H9 (cell line): ENCODE results near the gene CCL16. TPM values are rescaled to one million over a fixed set of nuclear protein-coding genes. Genes with fewer than 3 reads are reported as not detected.

Experiments
- DNase-seq: peaks from one replicate; pipeline ENCODE4 v3.0.0-alpha.2; 2017
- H2AFZ ChIP-seq: one replicate; pipeline ENCODE4 v1.6.1; 2013; ENCODE audit warnings: mild to moderate bottlenecking, low read length, control low read depth, moderate library complexity
- H2AK5ac ChIP-seq: 2 replicates; pipeline ENCODE4 v1.6.1; 2013; ENCODE audit warnings: low read length, control low read depth, mixed read lengths; ENCODE audit not compliant: insufficient read length
- H2BK120ac ChIP-seq: one replicate; pipeline ENCODE4 v1.6.1; 2013; ENCODE audit warnings: low read depth, mild to moderate bottlenecking, low read length, control low read depth, inconsistent platforms; ENCODE audit not compliant: poor library complexity, severe bottlenecking
- H2BK12ac ChIP-seq: 2 replicates; pipeline ENCODE4 v1.6.1; 2013; ENCODE audit warnings: low read length, control low read depth, mixed read lengths, low read depth; ENCODE audit not compliant: insufficient read length
- H2BK15ac ChIP-seq: 2 replicates; pipeline ENCODE4 v1.6.1; 2013; ENCODE audit warnings: low read depth, low read length, control low read depth
- H2BK20ac ChIP-seq: one replicate; pipeline ENCODE4 v1.6.1; 2013; ENCODE audit warnings: low read depth, mild to moderate bottlenecking, low read length, control low read depth, inconsistent platforms; ENCODE audit not compliant: poor library complexity, severe bottlenecking
- H2BK5ac ChIP-seq: 2 replicates; pipeline ENCODE4 v1.6.1; 2013; ENCODE audit warnings: low read length, control low read depth, mixed read lengths; ENCODE audit not compliant: insufficient read length
- H3K14ac ChIP-seq: 2 replicates; pipeline ENCODE4 v1.6.1; 2013; ENCODE audit warnings: low read length, control low read depth; ENCODE audit not compliant: insufficient read depth
- H3K18ac ChIP-seq: 2 replicates; pipeline ENCODE4 v1.6.1; 2013; ENCODE audit warnings: low read depth, mild to moderate bottlenecking, mixed read lengths, low read length, control low read depth; ENCODE audit not compliant: insufficient read length
- H3K23ac ChIP-seq: 2 replicates; pipeline ENCODE4 v1.6.1; 2013; ENCODE audit warnings: low read length, control low read depth, mixed read lengths, low read depth; ENCODE audit not compliant: insufficient read length
- H3K23me2 ChIP-seq: 2 replicates; pipeline ENCODE4 v1.6.1; 2013; ENCODE audit warnings: low read depth, mild to moderate bottlenecking, mixed read lengths, low read length, control low read depth; ENCODE audit not compliant: insufficient read length, poor library complexity, severe bottlenecking
- H3K27ac ChIP-seq: 2 replicates; pipeline ENCODE4 v1.5.1; 2013; ENCODE audit warnings: low read length, control low read depth, mixed read lengths, low read depth; ENCODE audit not compliant: insufficient read length
- H3K27me3 ChIP-seq: 2 replicates; pipeline ENCODE4 v1.6.1; 2013; ENCODE audit warnings: low read length, control low read depth, inconsistent platforms; ENCODE audit not compliant: insufficient read depth
- H3K4ac ChIP-seq: 2 replicates; pipeline ENCODE4 v1.6.1; 2013; ENCODE audit warnings: low read depth, mild to moderate bottlenecking, control low read depth, inconsistent platforms, low read length, moderate library complexity
- H3K4me1 ChIP-seq: 2 replicates; pipeline ENCODE4 v1.6.1; 2013; ENCODE audit warnings: low read length, control low read depth, inconsistent platforms; ENCODE audit not compliant: insufficient read depth
- H3K4me2 ChIP-seq: 2 replicates; pipeline ENCODE4 v1.6.1; 2013; ENCODE audit warnings: low read length, control low read depth, mixed read lengths; ENCODE audit not compliant: insufficient read length, insufficient read depth
- H3K56ac ChIP-seq: 2 replicates; pipeline ENCODE4 v1.6.1; 2013; ENCODE audit warnings: low read depth, mild to moderate bottlenecking, mixed read lengths, low read length, control low read depth; ENCODE audit not compliant: insufficient read length
- H3K79me1 ChIP-seq: 2 replicates; pipeline ENCODE4 v1.6.1; 2013; ENCODE audit warnings: low read depth, mild to moderate bottlenecking, moderate library complexity, low read length, control low read depth, inconsistent platforms; ENCODE audit not compliant: insufficient read depth, poor library complexity, severe bottlenecking
- H3K79me2 ChIP-seq: 2 replicates; pipeline ENCODE4 v1.6.1; 2013; ENCODE audit warnings: low read length, control low read depth, inconsistent platforms; ENCODE audit not compliant: insufficient read depth
- H3K9ac ChIP-seq: 2 replicates; pipeline ENCODE4 v1.6.1; 2013; ENCODE audit warnings: low read length, control low read depth, mixed read lengths; ENCODE audit not compliant: insufficient read length; ENCODE audit errors: extremely low read depth
- H3K9me3 ChIP-seq: one replicate; pipeline ENCODE4 v1.6.1; 2013; ENCODE audit warnings: low read depth, low read length, inconsistent platforms; ENCODE audit not compliant: control insufficient read depth
- H3T11ph ChIP-seq: one replicate; pipeline ENCODE4 v1.6.1; 2013; ENCODE audit warnings: mild to moderate bottlenecking, low read length, control low read depth, inconsistent platforms
- H4K20me1 ChIP-seq: one replicate; pipeline ENCODE4 v1.6.1; 2013; ENCODE audit not compliant: control insufficient read depth, insufficient read length, insufficient read depth
- H4K5ac ChIP-seq: 2 replicates; pipeline ENCODE4 v1.6.1; 2013; ENCODE audit warnings: low read depth, mild to moderate bottlenecking, mixed read lengths, low read length, control low read depth; ENCODE audit not compliant: insufficient read length
- H4K8ac ChIP-seq: replicated peaks from 2 replicates; pipeline ENCODE4 v1.6.1; 2013; ENCODE audit warnings: low read length, control low read depth, mixed read lengths, low read depth; ENCODE audit not compliant: insufficient read length
- H4K91ac ChIP-seq: 2 replicates; pipeline ENCODE4 v1.6.1; 2013; ENCODE audit warnings: low read depth, mild to moderate bottlenecking, moderate library complexity, mixed read lengths, low read length, control low read depth; ENCODE audit not compliant: insufficient read length
- H3K27ac Mint-ChIP-seq, 3 experiments: 2 replicates in 2 of 3; 3 replicates in 1 of 3; pipeline ENCODE4 v1.8.0; 2020 to 2021; ENCODE audit warnings: mixed read lengths in 3 of 3, mild to moderate bottlenecking in 1 of 3, moderate library complexity in 1 of 3
- H3K27me3 Mint-ChIP-seq: 2 replicates; pipeline ENCODE4 v1.8.0; 2021; ENCODE audit warnings: low read depth, mild to moderate bottlenecking, moderate library complexity, mixed read lengths
- H3K36me3 Mint-ChIP-seq, 3 experiments: 2 replicates in 2 of 3; 3 replicates in 1 of 3; pipeline ENCODE4 v1.8.0; 2020 to 2021; ENCODE audit warnings: low read depth in 3 of 3, mixed read lengths in 3 of 3; ENCODE audit not compliant: insufficient read depth in 1 of 3
- H3K4me1 Mint-ChIP-seq, 2 experiments: 2 replicates each; pipeline ENCODE4 v1.8.0; 2020; ENCODE audit warnings: mixed read lengths in 2 of 2
- H3K4me3 Mint-ChIP-seq, 2 experiments: 2 replicates in 1 of 2; 3 replicates in 1 of 2; pipeline ENCODE4 v1.8.0; 2020 to 2021; ENCODE audit warnings: mild to moderate bottlenecking in 2 of 2, mixed read lengths in 2 of 2, moderate library complexity in 1 of 2
- H3K9me3 Mint-ChIP-seq, 2 experiments: 2 replicates in 1 of 2; 3 replicates in 1 of 2; pipeline ENCODE4 v1.8.0; 2020; ENCODE audit warnings: mild to moderate bottlenecking in 2 of 2, mixed read lengths in 2 of 2, moderate library complexity in 1 of 2
- WGBS: extraction: QIAGEN DNeasy Blood & Tissue Kit; methylation state at CpG from one replicate; pipeline ENCODE4 v1.1.7; 2013; ENCODE audit warnings: missing lambda C conversion rate, low lambda C conversion rate, mixed read lengths; ENCODE audit not compliant: insufficient read length; ENCODE audit errors: extremely low coverage; 5-methylcytosine and 5-hydroxymethylcytosine counted together
- total RNA-seq: library from RNA; stranded (reverse); gene quantifications from 2 replicates; pipeline ENCODE4 v1.2.1, GENCODE V29; 2021
- TF ChIP-seq, protein P1 (sequence below): fragments of 200-600 bp; sonication (generic); conservative IDR thresholded peaks from 3 replicates; pipeline ENCODE4 v1.8.0; 2021; ENCODE audit warnings: antibody characterized with exemption, mild to moderate bottlenecking

CCL16 gene
- total RNA-seq, 1 experiment from 2014 or later = not detected

DNA sequence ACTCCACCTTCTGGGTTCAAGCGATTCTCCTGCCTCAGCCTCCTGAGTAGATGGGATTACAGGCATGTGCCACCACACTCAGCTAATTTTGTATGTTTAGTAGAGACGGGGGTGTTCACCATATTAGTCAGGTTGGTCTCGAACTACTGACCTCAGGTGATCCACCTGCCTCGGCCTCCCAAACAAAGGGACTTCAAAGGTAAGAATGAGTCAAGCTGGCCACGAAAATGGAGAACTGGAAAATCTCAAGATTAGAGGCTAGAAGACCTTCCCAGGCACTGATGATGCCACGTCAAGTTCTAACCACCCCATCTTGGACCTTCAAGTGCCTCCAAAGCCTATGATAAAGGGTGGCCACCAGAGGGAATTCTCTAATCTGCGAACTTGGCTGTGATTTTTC is 21.3 kb upstream of the CCL16 start:
- Histone ChIP-seq H4K8ac (no peak overlapping the region), H3K9me3 (no peaks in the 10 kb centered on the region), H3K23me2 (no peaks in the 10 kb centered on the region), H3K27ac (no peak overlapping the region), H2BK12ac (no peak overlapping the region), H3K79me1 (no peaks in the 10 kb centered on the region), H2AK5ac (no peak overlapping the region), H2AFZ (no peak overlapping the region), H2BK15ac (no peak overlapping the region), H2BK5ac (no peak overlapping the region), H3K9ac (no peak overlapping the region), H4K20me1 (no peaks in the 10 kb centered on the region), H3K4ac (no peak overlapping the region), H3T11ph (no peak overlapping the region), H4K91ac (no peak overlapping the region), H3K79me2 (no peaks in the 10 kb centered on the region), H4K5ac (no peak overlapping the region), H3K27me3 (no peaks in the 10 kb centered on the region), H2BK120ac (no peak overlapping the region), H3K14ac (no peak overlapping the region), H3K56ac (no peak overlapping the region), H3K4me1 (no peaks in the 10 kb centered on the region), H3K18ac (no peak overlapping the region), H2BK20ac (no peak overlapping the region), H3K23ac (no peak overlapping the region), H3K4me2 (no peak overlapping the region)
- WGBS = no CpG with 5 or more reads among the region's 7 CpGs
- TF ChIP-seq, protein P1, sequence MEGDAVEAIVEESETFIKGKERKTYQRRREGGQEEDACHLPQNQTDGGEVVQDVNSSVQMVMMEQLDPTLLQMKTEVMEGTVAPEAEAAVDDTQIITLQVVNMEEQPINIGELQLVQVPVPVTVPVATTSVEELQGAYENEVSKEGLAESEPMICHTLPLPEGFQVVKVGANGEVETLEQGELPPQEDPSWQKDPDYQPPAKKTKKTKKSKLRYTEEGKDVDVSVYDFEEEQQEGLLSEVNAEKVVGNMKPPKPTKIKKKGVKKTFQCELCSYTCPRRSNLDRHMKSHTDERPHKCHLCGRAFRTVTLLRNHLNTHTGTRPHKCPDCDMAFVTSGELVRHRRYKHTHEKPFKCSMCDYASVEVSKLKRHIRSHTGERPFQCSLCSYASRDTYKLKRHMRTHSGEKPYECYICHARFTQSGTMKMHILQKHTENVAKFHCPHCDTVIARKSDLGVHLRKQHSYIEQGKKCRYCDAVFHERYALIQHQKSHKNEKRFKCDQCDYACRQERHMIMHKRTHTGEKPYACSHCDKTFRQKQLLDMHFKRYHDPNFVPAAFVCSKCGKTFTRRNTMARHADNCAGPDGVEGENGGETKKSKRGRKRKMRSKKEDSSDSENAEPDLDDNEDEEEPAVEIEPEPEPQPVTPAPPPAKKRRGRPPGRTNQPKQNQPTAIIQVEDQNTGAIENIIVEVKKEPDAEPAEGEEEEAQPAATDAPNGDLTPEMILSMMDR = no peak
- no peaks in the 10 kb centered on the region; a peak in 1 of 7 replicates for H3K36me3 Mint-ChIP-seq
- H3K4me3 Mint-ChIP-seq = no peak overlapping the region
- no peak overlapping the region; a peak in 1 of 7 replicates for H3K27ac Mint-ChIP-seq
- peak; percentile 11 for DNase-seq
- peaks cover 2% of the 10 kb centered on the region in 2 experiments; a peak in 2 of 5 replicates for H3K9me3 Mint-ChIP-seq
- peaks cover 3% of the 10 kb centered on the region for H3K27me3 Mint-ChIP-seq
- H3K4me1 Mint-ChIP-seq = peaks cover 5 to 7% of the 10 kb centered on the region in 2 experiments; a peak in 3 of 4 replicates
